Measurements from ENCODE around the gene COMT. TPM values are rescaled to one million over a fixed set of nuclear protein-coding genes. Genes with fewer than 3 reads are reported as not detected.
"Not testable (repeated sequence)": the region's sequence is repeated elsewhere in the genome, so short reads cannot be mapped to it uniquely, and the experiment has no call there.

Gene COMT
- total RNA-seq, 1 donor from 2014 or later = 186 TPM

DNA sequence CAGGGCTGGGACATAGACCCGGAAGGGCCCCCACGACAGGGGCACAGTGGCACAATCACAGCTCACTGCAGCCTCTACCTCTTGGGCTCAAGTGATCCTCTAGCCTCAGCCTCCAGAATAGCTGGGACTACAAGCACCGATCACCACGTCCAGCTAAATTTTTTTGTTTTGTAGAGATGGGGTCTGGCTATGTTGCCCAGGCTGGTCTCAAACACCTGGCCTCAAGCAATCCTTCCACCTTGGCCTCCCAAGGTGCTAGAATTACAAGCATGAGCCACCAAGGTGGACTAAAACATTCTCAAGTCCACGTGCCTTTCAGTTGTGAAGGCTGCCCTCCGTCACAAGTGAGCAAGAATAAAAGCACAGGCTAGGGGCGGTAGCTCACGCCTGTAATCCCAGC, 10.1 kb upstream of the COMT start:
- peaks cover 11% of the 10 kb centered on the region for H3K36me3 Mint-ChIP-seq (ENCODE audit: low read depth)
- H3K27ac Mint-ChIP-seq (ENCODE audit: unreplicated experiment) = no peak overlapping the region
- H3K4me1 Mint-ChIP-seq (ENCODE audit: low read depth) = no peaks in the 10 kb centered on the region
- peaks cover 14% of the 10 kb centered on the region for H3K9me3 Mint-ChIP-seq (ENCODE audit: low read depth)
- H3K27me3 Mint-ChIP-seq (ENCODE audit: low read depth) = no peaks in the 10 kb centered on the region
- TF ChIP-seq, protein P1, sequence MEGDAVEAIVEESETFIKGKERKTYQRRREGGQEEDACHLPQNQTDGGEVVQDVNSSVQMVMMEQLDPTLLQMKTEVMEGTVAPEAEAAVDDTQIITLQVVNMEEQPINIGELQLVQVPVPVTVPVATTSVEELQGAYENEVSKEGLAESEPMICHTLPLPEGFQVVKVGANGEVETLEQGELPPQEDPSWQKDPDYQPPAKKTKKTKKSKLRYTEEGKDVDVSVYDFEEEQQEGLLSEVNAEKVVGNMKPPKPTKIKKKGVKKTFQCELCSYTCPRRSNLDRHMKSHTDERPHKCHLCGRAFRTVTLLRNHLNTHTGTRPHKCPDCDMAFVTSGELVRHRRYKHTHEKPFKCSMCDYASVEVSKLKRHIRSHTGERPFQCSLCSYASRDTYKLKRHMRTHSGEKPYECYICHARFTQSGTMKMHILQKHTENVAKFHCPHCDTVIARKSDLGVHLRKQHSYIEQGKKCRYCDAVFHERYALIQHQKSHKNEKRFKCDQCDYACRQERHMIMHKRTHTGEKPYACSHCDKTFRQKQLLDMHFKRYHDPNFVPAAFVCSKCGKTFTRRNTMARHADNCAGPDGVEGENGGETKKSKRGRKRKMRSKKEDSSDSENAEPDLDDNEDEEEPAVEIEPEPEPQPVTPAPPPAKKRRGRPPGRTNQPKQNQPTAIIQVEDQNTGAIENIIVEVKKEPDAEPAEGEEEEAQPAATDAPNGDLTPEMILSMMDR (IDR thresholded peaks at IDR 0.05) = no peak
- DNase-seq (ENCODE audit: low spot score) = no peak
- H3K4me3 Mint-ChIP-seq (ENCODE audit: unreplicated experiment) = no peak overlapping the region

DNA sequence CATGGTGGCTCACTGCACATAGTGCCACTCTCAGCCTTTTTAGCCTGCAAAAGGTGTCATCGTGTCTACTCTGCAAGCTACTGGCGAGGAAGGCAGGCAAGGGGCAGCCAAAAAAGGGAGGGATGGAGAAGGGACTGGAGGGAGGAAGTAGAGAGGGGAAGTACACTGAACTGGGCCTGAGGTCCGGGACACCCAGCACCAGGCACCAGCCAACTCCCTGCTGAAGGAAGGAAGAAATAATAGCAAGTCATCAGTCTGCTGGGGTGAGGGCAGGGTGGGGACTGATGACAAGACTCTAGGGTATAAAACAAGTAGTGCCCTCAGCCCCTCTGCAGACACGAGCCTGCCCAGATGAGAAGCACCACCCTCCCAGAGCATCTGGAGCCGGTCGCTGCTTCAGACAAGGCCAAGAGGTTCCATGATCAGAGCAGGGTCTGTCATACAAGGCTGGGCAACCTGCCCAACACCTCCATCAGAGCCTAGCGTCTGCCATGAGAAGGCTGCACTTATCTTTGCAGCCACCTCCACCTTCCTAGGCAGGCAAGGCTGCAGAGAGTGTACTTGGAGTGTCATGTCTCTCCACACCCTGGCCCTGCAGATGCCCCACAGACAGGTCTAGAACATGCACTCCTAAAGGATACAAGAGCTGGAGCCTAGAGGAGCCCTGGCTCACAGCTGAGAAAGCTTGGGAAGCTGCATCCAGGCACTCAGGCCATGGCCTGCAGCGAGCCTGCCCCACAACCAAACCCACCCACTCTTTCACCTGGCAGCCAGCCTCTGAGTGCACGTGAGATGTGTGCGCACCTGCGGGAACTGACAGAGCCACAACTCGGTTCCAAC, 9.0 kb upstream of the COMT start:
- H3K4me1 Mint-ChIP-seq (ENCODE audit: low read depth) = no peaks in the 10 kb centered on the region
- H3K4me3 Mint-ChIP-seq (ENCODE audit: unreplicated experiment) = no peak overlapping the region
- no peak overlapping the region for H3K27ac Mint-ChIP-seq (ENCODE audit: unreplicated experiment)
- peaks cover 13% of the 10 kb centered on the region for H3K36me3 Mint-ChIP-seq (ENCODE audit: low read depth)
- peaks cover 20% of the 10 kb centered on the region for H3K9me3 Mint-ChIP-seq (ENCODE audit: low read depth)
- DNase-seq (ENCODE audit: low spot score) = peak; percentile 40
- no peaks in the 10 kb centered on the region for H3K27me3 Mint-ChIP-seq (ENCODE audit: low read depth)
- TF ChIP-seq, protein P1 (IDR thresholded peaks at IDR 0.05) = no peak

- Mint-ChIP-seq H3K4me3 (ENCODE audit: unreplicated experiment) (no peak overlapping the region), H3K4me1 (ENCODE audit: low read depth) (no peaks in the 10 kb centered on the region), H3K9me3 (ENCODE audit: low read depth) (peaks cover 20% of the 10 kb centered on the region), H3K36me3 (ENCODE audit: low read depth) (peaks cover 13% of the 10 kb centered on the region), H3K27me3 (ENCODE audit: low read depth) (no peaks in the 10 kb centered on the region), H3K27ac (ENCODE audit: unreplicated experiment) (no peak overlapping the region)
- peak; percentile 63 for DNase-seq (ENCODE audit: low spot score)
- TF ChIP-seq, protein P1 (IDR thresholded peaks at IDR 0.05) = no peak
These were observed 8.0 kb upstream of the COMT start for GRCh38 chr22:19933341-19934241.

GRCh38 chr22:19935123-19935718, 6.4 kb upstream of the COMT start:
- H3K27me3 Mint-ChIP-seq (ENCODE audit: low read depth); DNase-seq (ENCODE audit: low spot score); H3K4me3 Mint-ChIP-seq (ENCODE audit: unreplicated experiment); H3K27ac Mint-ChIP-seq (ENCODE audit: unreplicated experiment); H3K4me1 Mint-ChIP-seq (ENCODE audit: low read depth): not testable (repeated sequence)
- peaks cover 13% of the 10 kb centered on the region for H3K36me3 Mint-ChIP-seq (ENCODE audit: low read depth)
- peaks cover 20% of the 10 kb centered on the region for H3K9me3 Mint-ChIP-seq (ENCODE audit: low read depth)

DNA sequence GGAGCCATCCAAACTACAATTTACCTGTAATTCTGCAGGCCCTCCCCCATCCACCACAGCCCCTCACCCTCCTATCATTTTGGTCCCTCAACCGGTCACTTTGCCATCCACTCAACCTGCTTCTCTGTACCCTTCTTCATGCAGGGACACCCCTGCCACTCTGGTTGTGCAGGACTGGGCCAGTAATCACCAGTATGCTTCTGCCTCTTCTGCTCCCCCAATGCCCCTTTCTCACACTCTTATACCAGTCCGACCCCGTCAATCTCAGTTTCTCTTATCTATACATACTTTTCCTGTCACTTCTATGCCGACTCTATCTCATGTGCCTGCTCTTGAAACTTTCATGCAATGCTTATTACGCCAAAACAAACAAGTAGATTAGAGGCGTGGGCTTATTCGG, 5.1 kb upstream of the COMT start:
- no peak overlapping the region for H3K27ac Mint-ChIP-seq (ENCODE audit: unreplicated experiment)
- TF ChIP-seq, protein P1 (IDR thresholded peaks at IDR 0.05) = no peak
- peaks cover 20% of the 10 kb centered on the region for H3K9me3 Mint-ChIP-seq (ENCODE audit: low read depth)

More for the DNA sequence above, 5.1 kb upstream of the COMT start:
- DNase-seq (ENCODE audit: low spot score) = no peak
- no peak overlapping the region for H3K4me3 Mint-ChIP-seq (ENCODE audit: unreplicated experiment)
- H3K36me3 Mint-ChIP-seq (ENCODE audit: low read depth) = peaks cover 13% of the 10 kb centered on the region
- no peaks in the 10 kb centered on the region for H3K27me3 Mint-ChIP-seq (ENCODE audit: low read depth)
- H3K4me1 Mint-ChIP-seq (ENCODE audit: low read depth) = peaks cover 11% of the 10 kb centered on the region

Measured in chondrocyte (in vitro differentiated cells).